Stimulated activated CD8-positive, alpha-beta memory T cell treated with anti-CD3 and anti-CD28 coated beads, Interleukin-15, amount 100 ng/mL, for 24 hours (primary cell): ENCODE data around the gene SCAI.
"Not testable (repeated sequence)": the region's sequence is repeated elsewhere in the genome, so short reads cannot be mapped to it uniquely, and the experiment has no call there.

Experiments
- DNase-seq: peaks from one replicate; pipeline ENCODE4 v3.0.0-alpha.2; 2020; ENCODE audit warnings: low read depth

SCAI gene

GRCh38 chr9:125150349-125151245 lies 7.3 kb upstream of the SCAI start:
- no peak for DNase-seq

DNA sequence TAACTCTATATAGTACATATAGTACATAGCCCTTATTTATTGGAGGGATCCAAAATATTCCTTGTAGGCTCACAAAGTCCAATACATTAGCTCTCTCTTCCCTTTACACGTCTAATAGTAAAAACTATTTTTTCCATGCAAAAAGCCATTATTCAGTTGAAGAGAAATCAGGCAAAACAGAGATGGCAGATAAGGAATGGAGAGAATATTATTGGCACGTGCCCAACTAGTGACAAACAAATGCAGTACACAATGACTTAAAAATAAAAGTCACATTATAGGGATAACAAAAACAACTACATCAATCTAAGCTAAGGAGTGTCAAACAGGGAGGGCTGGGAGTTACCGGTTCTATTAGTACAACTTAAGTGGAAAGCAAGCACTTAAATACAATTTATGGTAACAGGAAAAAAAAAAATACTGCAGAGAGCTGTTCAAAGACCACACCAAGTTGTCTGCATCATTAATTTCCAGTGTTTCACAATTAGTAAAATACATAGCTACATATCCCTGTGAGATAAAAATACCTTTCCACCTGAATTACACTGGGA lies 4.1 kb upstream of the SCAI start:
- no peak for DNase-seq

- no peak for DNase-seq
Measured at GRCh38 chr9:125146247-125146646, 2.9 kb upstream of the SCAI start.

- no peak for DNase-seq
Measured at GRCh38 chr9:125145425-125145824, 2.1 kb upstream of the SCAI start.

- DNase-seq, result no peak
Measured at GRCh38 chr9:125142560-125143376, 560 bp downstream of the SCAI start.

DNA sequence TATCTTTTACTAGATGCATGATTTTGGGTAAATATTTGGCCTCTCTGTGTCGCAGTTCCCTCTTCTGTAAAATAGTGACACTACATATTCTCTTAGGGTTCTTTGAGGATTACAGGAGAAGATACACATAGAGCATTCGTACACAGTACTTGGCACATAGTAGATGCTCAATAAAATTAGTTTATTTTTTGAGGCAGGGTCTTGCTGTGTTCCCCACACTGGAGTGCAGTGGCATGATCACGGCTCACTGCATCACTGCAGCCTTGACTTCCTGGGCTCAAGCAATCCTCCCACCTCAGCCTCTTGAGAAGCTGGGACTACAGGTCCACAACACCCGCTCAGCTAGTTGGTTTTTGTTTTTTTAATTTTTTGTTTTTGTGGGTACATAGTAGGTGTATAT lies 1.6 kb downstream of the SCAI start:
- DNase-seq, result no peak

GRCh38 chr9:125141251-125141650 lies 2.1 kb downstream of the SCAI start:
- no peak for DNase-seq

GRCh38 chr9:125140576-125140975 lies 2.8 kb downstream of the SCAI start:
- DNase-seq, result no peak

GRCh38 chr9:125137200-125137599 lies 6.1 kb downstream of the SCAI start:
- DNase-seq, result no peak

DNA sequence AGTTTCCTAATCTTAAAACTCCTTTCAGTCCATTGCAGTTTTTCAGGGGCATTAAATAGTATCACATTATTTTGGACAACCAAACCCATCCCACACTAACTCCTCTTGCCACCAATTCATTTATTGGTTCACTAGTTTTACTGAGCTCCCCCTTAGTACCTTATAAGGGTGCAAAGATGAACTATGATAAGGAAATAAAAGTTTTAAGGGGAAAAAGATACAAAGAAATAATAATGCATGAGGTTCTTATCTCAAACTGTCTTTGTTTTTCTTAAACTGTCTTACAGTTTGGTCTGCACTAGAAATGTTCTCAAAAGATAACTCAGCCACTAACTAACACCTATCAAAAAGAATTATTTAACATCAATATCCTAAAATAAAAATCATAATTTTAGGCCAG lies 8.4 kb downstream of the SCAI start:
- no peak for DNase-seq

- no peak for DNase-seq
Measured at GRCh38 chr9:125133403-125134329, 9.7 kb downstream of the SCAI start.

- no peak for DNase-seq
Measured at GRCh38 chr9:125131778-125132177, 11.6 kb downstream of the SCAI start.

GRCh38 chr9:125126019-125126746 lies 17.1 kb downstream of the SCAI start:
- DNase-seq, result peak; percentile 24

DNA sequence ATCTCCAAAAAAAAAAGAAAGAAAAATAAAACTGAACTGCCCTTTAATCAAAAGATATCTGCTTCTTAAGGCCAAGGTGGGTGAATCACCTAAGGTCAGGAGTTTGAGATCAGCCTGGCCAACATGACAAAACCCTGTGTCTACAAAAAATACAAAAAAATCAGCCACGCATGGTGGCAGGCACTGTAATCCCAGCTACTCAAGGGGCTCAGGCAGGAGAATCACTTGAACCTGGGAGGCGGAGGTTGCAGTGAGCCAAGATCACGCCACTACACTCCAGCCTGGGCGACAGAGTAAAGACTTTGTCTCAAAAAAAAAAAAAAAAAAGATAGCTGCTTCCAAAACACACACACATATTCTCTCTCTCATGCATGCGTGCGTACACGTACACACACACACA lies 17.8 kb downstream of the SCAI start:
- no peak for DNase-seq

- DNase-seq, result no peak
Measured at GRCh38 chr9:125121146-125121545, 22.2 kb downstream of the SCAI start.

GRCh38 chr9:125119643-125120286 lies 23.6 kb downstream of the SCAI start:
- DNase-seq, result no peak

DNA sequence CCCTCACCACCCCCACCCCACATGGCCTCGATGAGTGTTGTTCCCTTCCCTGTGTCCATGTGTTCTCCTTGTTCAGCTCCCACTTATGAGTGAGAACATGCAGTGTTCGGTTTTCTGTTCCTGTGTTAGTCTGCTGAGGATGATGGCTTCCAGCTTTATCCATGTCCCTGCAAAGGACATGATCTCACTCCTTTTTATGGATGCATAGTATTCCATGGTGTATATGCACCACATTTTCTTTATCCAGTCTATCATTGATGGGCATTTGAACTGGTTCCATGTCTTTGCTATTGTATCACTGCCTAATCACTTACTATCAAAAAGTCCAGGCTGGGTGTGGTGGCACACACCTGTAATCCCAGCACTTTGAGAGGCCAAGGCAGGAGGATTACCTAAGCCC lies 24.6 kb downstream of the SCAI start:
- DNase-seq, result not testable (repeated sequence)

DNA sequence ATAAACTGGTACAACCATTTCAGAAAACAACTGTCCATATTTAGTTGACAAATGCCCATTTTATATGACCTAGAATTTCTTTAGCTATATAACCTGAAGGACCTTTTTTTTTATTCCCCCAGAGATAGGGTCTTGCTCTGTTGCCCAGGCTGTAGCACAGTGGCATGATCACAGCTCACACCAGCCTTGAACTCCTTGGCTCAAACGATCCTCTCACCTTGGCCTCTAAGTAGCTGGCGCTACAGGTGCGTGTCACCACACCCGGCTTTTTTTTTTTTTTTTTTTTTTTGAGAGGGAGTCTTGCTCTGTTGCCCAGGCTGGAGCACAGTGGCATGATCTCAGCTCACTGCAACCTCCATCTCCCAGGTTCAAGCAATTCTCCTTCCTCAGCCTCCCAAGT lies 28.8 kb downstream of the SCAI start:
- DNase-seq, result not testable (repeated sequence)

DNA sequence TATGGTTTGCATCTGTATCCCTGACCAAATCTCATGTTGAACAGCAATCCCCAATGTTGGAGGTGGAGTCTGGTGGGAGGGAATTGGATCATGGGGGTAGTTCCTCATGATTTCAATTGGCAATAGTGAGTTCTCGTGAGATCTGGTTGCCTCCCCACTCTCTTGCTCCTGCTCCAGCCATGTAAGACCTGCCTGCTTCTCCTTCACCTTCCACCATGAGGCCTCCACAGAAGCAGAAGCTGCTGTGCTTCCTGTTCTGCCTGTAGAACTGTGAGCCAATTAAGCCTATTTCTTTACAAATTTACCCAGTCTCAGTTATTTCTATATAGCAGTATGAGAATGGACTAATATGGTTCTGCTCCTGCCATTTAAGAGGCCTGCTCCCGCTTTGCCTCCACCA lies 32.9 kb downstream of the SCAI start:
- no peak for DNase-seq

DNA sequence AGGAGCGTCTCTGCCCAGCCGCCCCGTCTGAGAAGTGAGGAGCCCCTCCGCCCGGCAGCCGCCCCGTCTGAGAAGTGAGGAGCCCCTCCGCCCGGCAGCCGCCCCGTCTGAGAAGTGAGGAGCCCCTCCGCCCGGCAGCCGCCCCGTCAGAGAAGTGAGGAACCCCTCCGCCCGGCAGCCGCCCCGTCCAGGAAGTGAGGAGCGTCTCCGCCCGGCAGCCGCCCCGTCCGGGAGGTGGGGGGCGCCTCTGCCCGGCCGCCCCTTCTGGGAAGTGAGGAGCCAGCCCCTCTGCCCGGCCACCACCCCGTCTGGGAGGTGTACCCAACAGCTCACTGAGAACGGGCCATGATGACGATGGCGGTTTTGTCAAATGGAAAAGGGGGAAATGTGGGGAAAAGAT lies 34.8 kb downstream of the SCAI start:
- DNase-seq, result not testable (repeated sequence)
